Activated B cell treated with CpG ODN at 0.5 μM for 24 hours (primary cell): Measurements from ENCODE around the gene AP3S1. TPM values are rescaled to one million over a fixed set of nuclear protein-coding genes. Genes with fewer than 3 reads are reported as not detected.

ENCODE experiments used
- ATAC-seq: fragments of 200-7000 bp; cut with Tn5 transposase; one replicate; pipeline ENCODE4 v1.10.0; 2021; ENCODE audit warnings: low read depth, mild to moderate bottlenecking, moderate library complexity
- CTCF ChIA-PET: fragments of 350-600 bp; sonication (Branson Sonifier 250); formaldehyde crosslinking; loops from one replicate; lab custom pipeline; 2021; ENCODE audit warnings: antibody characterized with exemption; lab: Charles Lee
- POLR2A ChIA-PET: fragments of 350-600 bp; sonication (Branson Sonifier 250); formaldehyde crosslinking; loops from one replicate; lab custom pipeline; 2021; ENCODE audit warnings: antibody characterized with exemption; lab: Charles Lee
- DNase-seq: peaks from one replicate; pipeline ENCODE4 v3.0.0; 2022
- H3K27ac Mint-ChIP-seq: one replicate; pipeline ENCODE4 v1.8.0; 2020; ENCODE audit warnings: mixed read lengths
- H3K27me3 Mint-ChIP-seq: one replicate; pipeline ENCODE4 v1.8.0; 2021; ENCODE audit warnings: mixed read lengths
- H3K36me3 Mint-ChIP-seq: one replicate; pipeline ENCODE4 v1.8.0; 2021; ENCODE audit warnings: low read depth, mixed read lengths
- H3K4me1 Mint-ChIP-seq: one replicate; pipeline ENCODE4 v1.8.0; 2021; ENCODE audit warnings: mixed read lengths
- H3K4me3 Mint-ChIP-seq: one replicate; pipeline ENCODE4 v1.8.0; 2020; ENCODE audit warnings: mild to moderate bottlenecking, mixed read lengths
- H3K9me3 Mint-ChIP-seq: one replicate; pipeline ENCODE4 v1.8.0; 2020; ENCODE audit warnings: mixed read lengths
- CTCF ChIP-seq: fragments of 200-600 bp; IDR thresholded peaks from one replicate; pipeline ENCODE4 v1.8.0; 2022; ENCODE audit warnings: antibody characterized with exemption, mild to moderate bottlenecking
- intact Hi-C: fragments of 100-400 bp; cut with micrococcal nuclease; formaldehyde crosslinking; loops from one replicate; pipeline ENCODE4 v1.15.1; 2024
- total RNA-seq: library from RNA; stranded (reverse); gene quantifications from 2 replicates; pipeline ENCODE4 v1.2.3, GENCODE V29; 2022

The AP3S1 gene
- total RNA-seq, 1 donor from 2014 or later: 43.2 TPM

- H3K27ac Mint-ChIP-seq: no peak overlapping the region
- DNase-seq (no peak), ATAC-seq (peak; percentile 28)
- H3K4me3 Mint-ChIP-seq: peak overlapping the region; percentile 63
- intact Hi-C loops: loop anchor here (5.0 kb wide), 1 partner anchor 1009 kb away; no protein-coding TSS in a partner anchor
- ChIA-PET CTCF (interaction anchor here (0.8 kb wide), 1 partner anchor 106 kb away, joined by 3 read pairs; no protein-coding TSS in a partner anchor), POLR2A (no interaction called here)
- H3K27me3 Mint-ChIP-seq: peaks cover 48% of the 10 kb centered on the region
- no peaks in the 10 kb centered on the region for H3K36me3 Mint-ChIP-seq
- no peaks in the 10 kb centered on the region for H3K9me3 Mint-ChIP-seq
- no peak for TF ChIP-seq CTCF
- peaks cover 18% of the 10 kb centered on the region for H3K4me1 Mint-ChIP-seq
These were observed 119.9 kb downstream of the AP3S1 start for GRCh38 chr5:115961381-115962238.

- TF ChIP-seq CTCF: no peak
- Mint-ChIP-seq H3K27me3 (peaks cover 48% of the 10 kb centered on the region), H3K4me1 (peaks cover 18% of the 10 kb centered on the region), H3K4me3 (peak within 1 kb of the TSS; percentile 63), H3K9me3 (no peaks in the 10 kb centered on the region), H3K27ac (no peak within 1 kb of the TSS), H3K36me3 (no peaks in the 10 kb centered on the region)
- intact Hi-C loops: loop anchor here (5.0 kb wide), 1 partner anchor 1010 kb away; no protein-coding TSS in a partner anchor
- DNase-seq (peak; percentile 15), ATAC-seq (no peak)
- POLR2A ChIA-PET: no interaction called here
- CTCF ChIA-PET: interaction anchor here (0.8 kb wide), 1 partner anchor 105 kb away, joined by 3 read pairs; no protein-coding TSS in a partner anchor
These were observed 120.5 kb downstream of the AP3S1 start, which contains the start of gene LVRN for GRCh38 chr5:115962239-115962564. TSS of gene LVRN (plus strand) at chr5:115962475. CDS start at chr5:115962618, 143 bp downstream.

- H3K27me3 Mint-ChIP-seq: peaks cover 48% of the 10 kb centered on the region
- CTCF ChIA-PET: interaction anchor here (0.8 kb wide), 1 partner anchor 105 kb away, joined by 3 read pairs; no protein-coding TSS in a partner anchor
- POLR2A ChIA-PET: no interaction called here
- H3K27ac Mint-ChIP-seq: no peak overlapping the region
- ATAC-seq (peak; percentile 25), DNase-seq (peak; percentile 22)
- intact Hi-C loops: loop anchor here (5.0 kb wide), 1 partner anchor 1010 kb away; no protein-coding TSS in a partner anchor
- H3K4me3 Mint-ChIP-seq: peak overlapping the region; percentile 63
- H3K36me3 Mint-ChIP-seq: no peaks in the 10 kb centered on the region
- H3K4me1 Mint-ChIP-seq: peaks cover 18% of the 10 kb centered on the region
- no peak for TF ChIP-seq CTCF
- no peaks in the 10 kb centered on the region for H3K9me3 Mint-ChIP-seq
These were observed 121.0 kb downstream of the AP3S1 start for GRCh38 chr5:115962565-115963402.

- Mint-ChIP-seq H3K27ac (no peak overlapping the region), H3K36me3 (no peaks in the 10 kb centered on the region), H3K4me1 (peaks cover 18% of the 10 kb centered on the region), H3K4me3 (no peak overlapping the region), H3K27me3 (peaks cover 43% of the 10 kb centered on the region), H3K9me3 (no peaks in the 10 kb centered on the region)
- no peak for ATAC-seq
- intact Hi-C loops: loop anchor here (5.0 kb wide), 1 partner anchor 1011 kb away; no protein-coding TSS in a partner anchor
- CTCF ChIA-PET: no interaction called here
- TF ChIP-seq CTCF: no peak
- no peak for DNase-seq
- POLR2A ChIA-PET: no interaction called here
These were observed 121.8 kb downstream of the AP3S1 start for GRCh38 chr5:115963566-115963965.

Other genes with a start within 250 kb of the AP3S1 start
- gene TICAM2, start 239.5 kb upstream of the AP3S1 start, total RNA-seq: 12.4 and 13.3 TPM in 2 replicates
- 34.9 and 35.0 TPM in 2 replicates for gene TMED7, start 215.9 kb upstream of the AP3S1 start, total RNA-seq
- gene CDO1, start 25.3 kb upstream of the AP3S1 start, total RNA-seq: not detected in 2 replicates
- gene ATG12, start 370 bp upstream of the AP3S1 start, total RNA-seq: 54.8 and 73.9 TPM in 2 replicates
- gene LVRN, start 120.5 kb downstream of the AP3S1 start, total RNA-seq: not detected in 2 replicates
- not detected in 2 replicates for gene ARL14EPL, start 190.5 kb downstream of the AP3S1 start, total RNA-seq
- 35.7 and 44.4 TPM in 2 replicates for gene COMMD10, start 243.1 kb downstream of the AP3S1 start, total RNA-seq